ENCODE data around the gene HSPB7.

The HSPB7 gene

GRCh38 chr1:15968172-15968571 is 49.7 kb downstream of the HSPB7 start:
- FAIRE-seq, result no peak
- DNase-seq (ENCODE audit: insufficient read length, low spot score), result no peak
- TF ChIP-seq CTCF (IDR thresholded peaks at IDR 0.05; ENCODE audit: insufficient read depth, missing control alignments), result no peak

- TF ChIP-seq CTCF (IDR thresholded peaks at IDR 0.05; ENCODE audit: insufficient read depth, missing control alignments), result no peak
- FAIRE-seq, result no peak
- no peak for DNase-seq (ENCODE audit: insufficient read length, low spot score)
Measured at GRCh38 chr1:15966956-15967344, 50.9 kb downstream of the HSPB7 start.

- no peak for DNase-seq (ENCODE audit: insufficient read length, low spot score)
- TF ChIP-seq CTCF (IDR thresholded peaks at IDR 0.05; ENCODE audit: insufficient read depth, missing control alignments), result no peak
- no peak for FAIRE-seq
Measured at GRCh38 chr1:15966081-15966955, 51.5 kb downstream of the HSPB7 start.

- no peak for FAIRE-seq
- TF ChIP-seq CTCF (IDR thresholded peaks at IDR 0.05; ENCODE audit: insufficient read depth, missing control alignments), result no peak
- DNase-seq (ENCODE audit: insufficient read length, low spot score), result no peak
Measured at GRCh38 chr1:15965228-15965767, 52.5 kb downstream of the HSPB7 start.

Data from D721Med (cell line).